Gastrocnemius medialis (tissue), 4 donors: ENCODE data around the gene GSTP1. TPM values are rescaled to one million over a fixed set of nuclear protein-coding genes. Genes with fewer than 3 reads are reported as not detected.

ENCODE experiments used
- ATAC-seq, 2 donors: fragments of 150-250 bp; one replicate each; pipeline ENCODE4 v1.9.1; 2016
- DNase-seq, 2 donors: peaks; one replicate each; pipeline ENCODE4 v3.0.0-alpha.2; 2019
- H3K27ac ChIP-seq, 4 donors: fragments of 200-600 bp; sonication (generic); 1 replicate in 1 of 4; 2 replicates in 3 of 4; pipeline ENCODE4 v1.5.1; 2016 to 2018; ENCODE audit warnings: mild to moderate bottlenecking in 2 of 4, moderate library complexity in 1 of 4
- H3K27me3 ChIP-seq, 3 donors: fragments of 200-600 bp; sonication (generic) in 2 of 3; 1 replicate in 1 of 3; 2 replicates in 2 of 3; pipeline versions ENCODE4 v1.5.1 to v1.6.0; 2016 to 2019; ENCODE audit warnings: mild to moderate bottlenecking in 1 of 3, moderate library complexity in 1 of 3
- H3K36me3 ChIP-seq, 2 donors: fragments of 200-600 bp; sonication (generic) in 1 of 2; one replicate each; pipeline ENCODE4 v1.5.1; 2017 to 2018
- H3K4me1 ChIP-seq, 2 donors: fragments of 200-600 bp; sonication (generic) in 1 of 2; one replicate each; pipeline ENCODE4 v1.5.1; 2016 to 2017; ENCODE audit warnings: mild to moderate bottlenecking in 2 of 2
- H3K4me3 ChIP-seq, 4 donors: fragments of 200-600 bp; sonication (generic) in 3 of 4; 1 replicate in 1 of 4; 2 replicates in 3 of 4; pipeline ENCODE4 v1.5.1; 2016 to 2019; ENCODE audit warnings: mild to moderate bottlenecking in 2 of 4
- H3K9me3 ChIP-seq, 3 donors: fragments of 200-600 bp; sonication (generic) in 2 of 3; 1 replicate in 1 of 3; 2 replicates in 2 of 3; pipeline ENCODE4 v1.5.1; 2016 to 2019
- CTCF ChIP-seq, 5 experiments: fragments of 450-650 bp in 3 of 5; fragments of 200-600 bp in 2 of 5; sonication (generic) in 2 of 5; IDR thresholded peaks in 4 of 5; conservative IDR thresholded peaks in 1 of 5; 1 replicate in 4 of 5; 2 replicates in 1 of 5; pipeline ENCODE4 v1.5.1; 2016 to 2019; ENCODE audit warnings: antibody characterized with exemption in 5 of 5, mild to moderate bottlenecking in 3 of 5, moderate library complexity in 3 of 5
- POLR2A ChIP-seq, 2 donors: fragments of 450-650 bp; IDR thresholded peaks; one replicate each; pipeline ENCODE4 v1.6.1; 2017; ENCODE audit warnings: antibody characterized with exemption in 2 of 2, mild to moderate bottlenecking in 2 of 2, moderate library complexity in 2 of 2
- in situ Hi-C, 4 donors: fragments of 200-750 bp; cut with MboI; loops; one replicate each; pipeline versions ENCODE4 v1.15.0 to v1.8.0; 2017; ENCODE audit warnings: low sequenced_read_pairs in 4 of 4
- intact Hi-C: fragments of 100-400 bp; cut with DNase I; formaldehyde crosslinking; loops from one replicate; pipeline ENCODE4 v1.15.1; 2023; ENCODE audit warnings: low total_unique reads
- total RNA-seq, 4 donors: library from RNA; depleted of rRNA; stranded (reverse); fragments of >200 nt; gene quantifications; one replicate each; pipeline versions ENCODE4 v1.1.0 to v1.2.3, GENCODE V29; 2016

The GSTP1 gene
- total RNA-seq, 4 donors from 2014 or later = 316 to 866 (median 549) TPM

- Histone ChIP-seq H3K27ac (peak overlapping the region in 1 of 4 donors; percentile 100), H3K36me3 (peaks cover 0 to 21% of the 10 kb centered on the region in 2 donors), H3K27me3 (no peaks in the 10 kb centered on the region), H3K9me3 (no peaks in the 10 kb centered on the region), H3K4me3 (no peak overlapping the region), H3K4me1 (peaks cover 12 to 16% of the 10 kb centered on the region in 2 donors)
- ATAC-seq (no peak), DNase-seq (no peak)
- no peak for TF ChIP-seq POLR2A (IDR thresholded peaks at IDR 0.05)
- no peak for TF ChIP-seq CTCF (IDR thresholded peaks at IDR 0.05 in 4 of 5, conservative IDR thresholded peaks at IDR 0.05 in 1 of 5)
- intact Hi-C loops (loop anchor here (10.0 kb wide), 3 partner anchors 157 to 467 kb away; partner anchors contain the start of genes KDM2A, NDUFS8, RPS6KB2 and TCIRG1), in situ Hi-C loops (no loop called here)
Measured at GRCh38 chr11:67582011-67582410, 1.6 kb upstream of the GSTP1 start.

- H3K36me3 ChIP-seq = peaks cover 0 to 40% of the 10 kb centered on the region in 2 donors
- no peak for TF ChIP-seq POLR2A (IDR thresholded peaks at IDR 0.05)
- TF ChIP-seq CTCF (IDR thresholded peaks at IDR 0.05 in 4 of 5, conservative IDR thresholded peaks at IDR 0.05 in 1 of 5) = no peak
- H3K9me3 ChIP-seq = no peaks in the 10 kb centered on the region
- intact Hi-C loops (loop anchor here (10.0 kb wide), 3 partner anchors 160 to 470 kb away; partner anchors contain the start of genes KDM2A, NDUFS8, RPS6KB2 and TCIRG1), in situ Hi-C loops (no loop called here)
- ATAC-seq (peak; percentile 54 to 57), DNase-seq (peak; percentile 44 to 69)
- H3K4me3 ChIP-seq = peak overlapping the region; percentile 77 to 95 (median 88)
- no peaks in the 10 kb centered on the region for H3K27me3 ChIP-seq
- H3K27ac ChIP-seq = peak overlapping the region; percentile 93 to 100 (median 96)
- H3K4me1 ChIP-seq = peaks cover 12 to 16% of the 10 kb centered on the region in 2 donors
Measured at GRCh38 chr11:67584205-67584880, 731 bp downstream of the GSTP1 start.

- Histone ChIP-seq H3K27ac (peak overlapping the region; percentile 93 to 100 (median 96)), H3K4me3 (peak overlapping the region; percentile 77 to 95 (median 88)), H3K36me3 (peaks cover 0 to 40% of the 10 kb centered on the region in 2 donors), H3K4me1 (peaks cover 12 to 16% of the 10 kb centered on the region in 2 donors), H3K27me3 (no peaks in the 10 kb centered on the region), H3K9me3 (no peaks in the 10 kb centered on the region)
- ATAC-seq (no peak), DNase-seq (no peak)
- in situ Hi-C loops = no loop called here
- TF ChIP-seq CTCF (IDR thresholded peaks at IDR 0.05 in 4 of 5, conservative IDR thresholded peaks at IDR 0.05 in 1 of 5) = no peak
- no peak for TF ChIP-seq POLR2A (IDR thresholded peaks at IDR 0.05)
- intact Hi-C loops = loop anchor here (10.0 kb wide), 3 partner anchors 160 to 470 kb away; partner anchors contain the start of genes KDM2A, NDUFS8, RPS6KB2 and TCIRG1
Measured at GRCh38 chr11:67584881-67585873, 1.6 kb downstream of the GSTP1 start.

- DNase-seq = no peak
- H3K36me3 ChIP-seq = peaks cover 0 to 40% of the 10 kb centered on the region in 2 donors
- no peak for ATAC-seq
- in situ Hi-C loops (no loop called here), intact Hi-C loops (loop anchor here (10.0 kb wide), 3 partner anchors 161 to 471 kb away; partner anchors contain the start of genes KDM2A, NDUFS8, RPS6KB2 and TCIRG1)
- H3K27me3 ChIP-seq = no peaks in the 10 kb centered on the region
- H3K9me3 ChIP-seq = no peaks in the 10 kb centered on the region
- peak overlapping the region in 2 of 4 donors; percentile 99 to 100 for H3K27ac ChIP-seq
- TF ChIP-seq CTCF (IDR thresholded peaks at IDR 0.05 in 4 of 5, conservative IDR thresholded peaks at IDR 0.05 in 1 of 5) = no peak
- TF ChIP-seq POLR2A (IDR thresholded peaks at IDR 0.05) = no peak
- H3K4me1 ChIP-seq = peaks cover 12 to 16% of the 10 kb centered on the region in 2 donors
- no peak overlapping the region for H3K4me3 ChIP-seq
Measured at GRCh38 chr11:67585911-67586310, 2.3 kb downstream of the GSTP1 start.
